Lung (tissue), 12 donors: ENCODE measurements around the gene GABRB1. TPM values are rescaled to one million over a fixed set of nuclear protein-coding genes. Genes with fewer than 3 reads are reported as not detected.
"Not testable (repeated sequence)": the region's sequence is repeated elsewhere in the genome, so short reads cannot be mapped to it uniquely, and the experiment has no call there.

ENCODE experiments used
- ATAC-seq: fragments of 200-7000 bp; cut with Tn5 transposase; one replicate; pipeline ENCODE4 v1.9.1; 2020; ENCODE audit warnings: moderate number of reproducible peaks; ENCODE audit not compliant: insufficient read depth, low FRiP score
- DNase-seq, 3 donors: peaks; one replicate each; pipeline ENCODE4 v3.0.0-alpha.2; 2013 to 2017
- H3K27ac ChIP-seq, 2 donors: one replicate each; pipeline ENCODE4 v1.5.1; 2013; ENCODE audit warnings: mild to moderate bottlenecking in 2 of 2, moderate library complexity in 2 of 2, control low read depth in 1 of 2, inconsistent platforms in 1 of 2, low read depth in 1 of 2, low read length in 1 of 2
- H3K27me3 ChIP-seq, 3 donors: one replicate each; pipeline ENCODE4 v1.5.1; 2013; ENCODE audit warnings: low read length in 2 of 3; ENCODE audit not compliant: control insufficient read depth in 3 of 3, insufficient read depth in 3 of 3
- H3K36me3 ChIP-seq, 4 donors: one replicate each; pipeline ENCODE4 v1.5.1; 2013; ENCODE audit warnings: low read length in 4 of 4, mild to moderate bottlenecking in 1 of 4, moderate library complexity in 1 of 4; ENCODE audit not compliant: control insufficient read depth in 4 of 4, insufficient read depth in 4 of 4
- H3K4me1 ChIP-seq, 5 donors: one replicate each; pipeline ENCODE4 v1.5.1; 2013; ENCODE audit warnings: low read length in 5 of 5, mild to moderate bottlenecking in 2 of 5, moderate library complexity in 1 of 5; ENCODE audit not compliant: control insufficient read depth in 5 of 5, insufficient read depth in 5 of 5
- H3K4me3 ChIP-seq: one replicate; pipeline ENCODE4 v1.5.1; 2013; ENCODE audit warnings: mild to moderate bottlenecking, control low read depth, moderate library complexity
- H3K9ac ChIP-seq, 2 donors: one replicate each; pipeline ENCODE4 v1.5.1; 2013; ENCODE audit warnings: low read length in 2 of 2, control low read depth in 1 of 2; ENCODE audit not compliant: insufficient read depth in 1 of 2
- H3K9me3 ChIP-seq, 4 donors: one replicate each; pipeline ENCODE4 v1.5.1; 2013; ENCODE audit warnings: low read length in 3 of 4, mild to moderate bottlenecking in 1 of 4, moderate library complexity in 1 of 4; ENCODE audit not compliant: control insufficient read depth in 4 of 4, insufficient read depth in 3 of 4
- WGBS, 2 donors: extraction: QIAGEN DNeasy Blood & Tissue Kit; methylation state at CpG; one replicate each; pipeline ENCODE4 v1.1.7; 2013; 5-methylcytosine and 5-hydroxymethylcytosine counted together
- polyA plus RNA-seq, 2 donors: library from polyadenylated mRNA; stranded (reverse); fragments of 200-250 nt; gene quantifications; one replicate each; pipeline ENCODE4 v1.2.1, GENCODE V29; 2013
- total RNA-seq, 2 donors: library from RNA; depleted of rRNA in 1 of 2; stranded (reverse); fragments of >200 nt in 1 of 2; gene quantifications; one replicate each; pipeline ENCODE4 v1.2.1, GENCODE V29; 2014 to 2021
- TF ChIP-seq, protein P1 (sequence below): IDR thresholded peaks from 2 replicates; pipeline ENCODE4 v1.5.1; 2012; ENCODE audit warnings: mild to moderate bottlenecking; ENCODE audit errors: control extremely low read depth, extremely low read depth
- donor health status: control.
- donor health status: control.
- donor health status: Bipolar disorder and iron deficiency.
- donor health status: healthy.
- donor health status: DM: yes; HTN: yes; CAD: no.

Gene GABRB1
- total and polyA plus RNA-seq, 4 donors: 0.34 TPM; not detected in 3

DNA sequence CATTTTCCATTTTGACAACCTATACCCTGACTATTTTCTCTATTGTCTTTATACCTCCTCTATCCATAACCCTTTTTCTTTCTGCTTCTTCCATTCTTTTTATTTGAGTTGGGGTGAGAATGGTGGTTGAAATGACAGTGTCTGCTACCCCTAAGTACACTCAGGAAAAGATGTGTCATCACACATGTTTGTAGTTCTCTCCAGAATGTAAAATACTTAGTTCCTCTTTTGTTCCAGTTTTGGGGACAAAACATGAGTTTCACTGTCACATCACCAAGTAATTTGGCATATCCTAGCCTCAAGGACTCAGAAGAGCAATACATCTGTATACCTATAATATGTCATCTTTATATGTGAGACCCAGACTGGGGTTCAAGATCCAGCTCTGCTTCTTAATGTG lies 341.8 kb downstream of the GABRB1 start:
- DNase-seq (no peak), ATAC-seq (no peak)
- H3K9me3 ChIP-seq: no peaks in the 10 kb centered on the region
- H3K4me1 ChIP-seq: no peaks in the 10 kb centered on the region
- H3K36me3 ChIP-seq: no peaks in the 10 kb centered on the region
- H3K9ac ChIP-seq: no peak overlapping the region
- TF ChIP-seq, protein P1, sequence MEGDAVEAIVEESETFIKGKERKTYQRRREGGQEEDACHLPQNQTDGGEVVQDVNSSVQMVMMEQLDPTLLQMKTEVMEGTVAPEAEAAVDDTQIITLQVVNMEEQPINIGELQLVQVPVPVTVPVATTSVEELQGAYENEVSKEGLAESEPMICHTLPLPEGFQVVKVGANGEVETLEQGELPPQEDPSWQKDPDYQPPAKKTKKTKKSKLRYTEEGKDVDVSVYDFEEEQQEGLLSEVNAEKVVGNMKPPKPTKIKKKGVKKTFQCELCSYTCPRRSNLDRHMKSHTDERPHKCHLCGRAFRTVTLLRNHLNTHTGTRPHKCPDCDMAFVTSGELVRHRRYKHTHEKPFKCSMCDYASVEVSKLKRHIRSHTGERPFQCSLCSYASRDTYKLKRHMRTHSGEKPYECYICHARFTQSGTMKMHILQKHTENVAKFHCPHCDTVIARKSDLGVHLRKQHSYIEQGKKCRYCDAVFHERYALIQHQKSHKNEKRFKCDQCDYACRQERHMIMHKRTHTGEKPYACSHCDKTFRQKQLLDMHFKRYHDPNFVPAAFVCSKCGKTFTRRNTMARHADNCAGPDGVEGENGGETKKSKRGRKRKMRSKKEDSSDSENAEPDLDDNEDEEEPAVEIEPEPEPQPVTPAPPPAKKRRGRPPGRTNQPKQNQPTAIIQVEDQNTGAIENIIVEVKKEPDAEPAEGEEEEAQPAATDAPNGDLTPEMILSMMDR: no peak
- no peaks in the 10 kb centered on the region for H3K27me3 ChIP-seq
- H3K4me3 ChIP-seq: no peak overlapping the region
- H3K27ac ChIP-seq: no peak overlapping the region

DNA sequence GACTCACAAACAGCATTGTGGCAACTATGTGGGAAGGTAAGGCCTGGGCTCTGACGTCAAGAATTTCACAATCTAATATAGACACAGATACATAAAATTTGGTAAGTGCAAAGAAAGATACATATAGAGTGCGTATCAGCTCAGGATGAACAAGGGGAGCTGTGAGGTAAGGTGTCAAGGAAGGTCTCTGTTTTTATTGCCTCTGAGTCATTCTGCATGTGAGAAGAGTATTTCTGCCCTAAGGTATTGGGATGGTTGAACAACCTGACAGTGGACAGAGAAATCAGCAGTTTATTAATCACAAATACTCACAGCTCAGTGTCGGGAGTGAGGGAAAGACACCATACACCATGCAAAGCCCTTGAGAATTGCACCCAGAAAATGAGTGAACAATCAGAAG lies 342.3 kb downstream of the GABRB1 start:
- TF ChIP-seq, protein P1: no peak
- Histone ChIP-seq H3K9me3 (no peaks in the 10 kb centered on the region), H3K36me3 (no peaks in the 10 kb centered on the region), H3K27ac (no peak overlapping the region), H3K4me1 (no peaks in the 10 kb centered on the region), H3K9ac (no peak overlapping the region), H3K4me3 (no peak overlapping the region), H3K27me3 (no peaks in the 10 kb centered on the region)
- no peak for ATAC-seq
- no peak for DNase-seq
- 71 to 80% methylated on average over 3 of the region's 3 CpGs for WGBS, 2 donors

GRCh38 chr4:47374477-47374876 lies 343.1 kb downstream of the GABRB1 start:
- no peak for DNase-seq
- no peaks in the 10 kb centered on the region for H3K36me3 ChIP-seq
- ATAC-seq: no peak

DNA sequence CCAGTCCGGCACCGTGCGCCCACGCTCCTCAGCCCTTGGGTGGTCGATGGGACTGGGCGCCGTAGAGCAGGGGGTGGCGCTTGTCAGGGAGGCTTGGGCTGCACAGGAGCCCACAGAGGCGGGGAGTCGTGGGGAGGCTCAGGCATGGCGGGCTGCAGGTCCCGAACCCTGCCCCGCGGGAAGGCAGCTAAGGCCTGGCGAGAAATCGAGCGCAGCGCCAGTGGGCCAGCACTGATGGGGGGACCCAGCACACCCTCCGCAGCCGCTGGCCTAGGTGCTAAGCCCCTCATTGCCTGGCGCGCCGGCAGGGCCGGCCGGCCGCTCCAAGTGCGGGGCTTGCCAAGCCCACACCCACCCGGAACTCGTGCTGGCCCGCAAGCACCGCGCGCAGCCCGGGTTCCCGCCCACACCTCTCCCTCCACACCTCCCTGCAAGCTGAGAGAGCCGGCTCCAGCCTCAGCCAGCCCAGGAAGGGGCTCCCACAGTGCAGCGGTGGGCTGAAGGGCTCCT lies 346.7 kb downstream of the GABRB1 start:
- not testable (repeated sequence) for H3K9ac ChIP-seq, H3K4me1 ChIP-seq, H3K36me3 ChIP-seq, DNase-seq, H3K4me3 ChIP-seq, ATAC-seq, H3K9me3 ChIP-seq, H3K27ac ChIP-seq, H3K27me3 ChIP-seq
- WGBS, 2 donors: 97 to 98% methylated on average over 36 to 37 of the region's 37 CpGs

More at GRCh38 chr4:47374477-47374876, 343.1 kb downstream of the GABRB1 start:
- Histone ChIP-seq H3K9ac (no peak overlapping the region), H3K27me3 (no peaks in the 10 kb centered on the region), H3K4me3 (no peak overlapping the region), H3K4me1 (no peaks in the 10 kb centered on the region), H3K27ac (no peak overlapping the region), H3K9me3 (no peaks in the 10 kb centered on the region)
- WGBS, 2 donors: 85 to 94% methylated on average over 1 of the region's 1 CpG
- TF ChIP-seq, protein P1: no peak
